Parathyroid adenoma (tissue), 2 donors: ENCODE data around the gene TRAF4.

ENCODE experiments used
- H2AFZ ChIP-seq: fragments of 300-600 bp; sonication (generic); one replicate; pipeline ENCODE4 v1.7.0; 2017; ENCODE audit warnings: antibody characterized with exemption, mild to moderate bottlenecking
- H3K27ac ChIP-seq: fragments of 300-600 bp; sonication (generic); one replicate; pipeline ENCODE4 v1.7.0; 2017
- H3K27me3 ChIP-seq: fragments of 300-600 bp; sonication (generic); one replicate; pipeline ENCODE4 v1.7.0; 2017; ENCODE audit warnings: low read length; ENCODE audit not compliant: control insufficient read depth, insufficient read depth
- H3K36me3 ChIP-seq: fragments of 300-600 bp; sonication (generic); one replicate; pipeline ENCODE4 v1.7.0; 2017; ENCODE audit warnings: low read length; ENCODE audit not compliant: control insufficient read depth, insufficient read depth
- H3K4me1 ChIP-seq: fragments of 300-600 bp; sonication (generic); one replicate; pipeline ENCODE4 v1.7.0; 2017; ENCODE audit warnings: control low read depth
- H3K4me2 ChIP-seq: fragments of 300-600 bp; sonication (generic); one replicate; pipeline ENCODE4 v1.7.0; 2017; ENCODE audit warnings: low read length
- H3K4me3 ChIP-seq: fragments of 300-600 bp; sonication (generic); one replicate; pipeline ENCODE4 v1.7.0; 2017; ENCODE audit warnings: low read depth, low read length
- H3K79me2 ChIP-seq: fragments of 300-600 bp; sonication (generic); one replicate; pipeline ENCODE4 v1.7.0; 2017; ENCODE audit warnings: control low read depth
- H3K9ac ChIP-seq: fragments of 300-600 bp; sonication (generic); one replicate; pipeline ENCODE4 v1.7.0; 2017; ENCODE audit warnings: mild to moderate bottlenecking
- H3K9me3 ChIP-seq: fragments of 300-600 bp; sonication (generic); one replicate; pipeline ENCODE4 v1.7.0; 2017; ENCODE audit warnings: low read length; ENCODE audit not compliant: control insufficient read depth
- TF ChIP-seq, protein P1 (sequence below): fragments of 300-600 bp; sonication (generic); IDR thresholded peaks from one replicate; pipeline ENCODE4 v1.7.0; 2017; ENCODE audit warnings: antibody characterized with exemption, mild to moderate bottlenecking
- donor health status: primary hyperparathyroidism.

TRAF4 gene

DNA sequence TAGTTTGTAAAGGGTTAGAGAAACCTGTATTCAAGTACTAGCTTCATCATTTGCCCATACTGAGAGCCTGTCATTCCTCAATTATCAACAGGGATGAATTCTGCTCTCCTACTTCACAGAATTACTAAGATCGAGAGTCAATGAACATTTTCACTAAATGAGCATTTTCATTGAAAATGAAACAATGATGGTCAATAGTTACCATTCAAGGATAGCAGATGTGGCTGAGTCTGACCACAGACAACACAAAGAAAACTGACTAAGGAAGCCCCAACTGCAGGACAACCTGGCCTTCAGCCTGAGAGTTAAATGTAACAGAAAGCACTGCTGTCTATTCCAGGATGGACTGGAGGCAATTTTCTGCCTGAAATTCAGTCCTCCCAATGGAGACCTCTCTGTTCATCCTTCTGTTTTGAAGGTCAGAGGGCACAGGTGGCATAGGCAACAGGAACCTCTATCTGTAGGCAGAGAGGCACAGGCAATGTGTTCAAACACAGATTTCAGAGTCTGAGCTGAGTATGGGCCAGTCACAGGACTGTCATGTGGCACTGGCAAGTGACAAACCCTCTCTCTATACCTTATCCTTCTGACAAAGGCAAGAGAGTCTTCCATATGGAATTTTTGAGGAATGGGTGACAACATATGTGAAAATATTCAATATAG, 19.5 kb downstream of the TRAF4 start:
- no peak overlapping the region for H3K9ac ChIP-seq
- H3K4me2 ChIP-seq: no peak overlapping the region
- no peaks in the 10 kb centered on the region for H3K9me3 ChIP-seq
- no peaks in the 10 kb centered on the region for H3K36me3 ChIP-seq
- H3K79me2 ChIP-seq: peaks cover 6% of the 10 kb centered on the region
- peak overlapping the region; percentile 24 for H3K27ac ChIP-seq
- no peaks in the 10 kb centered on the region for H3K27me3 ChIP-seq
- no peak overlapping the region for H2AFZ ChIP-seq
- H3K4me3 ChIP-seq: no peak overlapping the region
- TF ChIP-seq, protein P1, sequence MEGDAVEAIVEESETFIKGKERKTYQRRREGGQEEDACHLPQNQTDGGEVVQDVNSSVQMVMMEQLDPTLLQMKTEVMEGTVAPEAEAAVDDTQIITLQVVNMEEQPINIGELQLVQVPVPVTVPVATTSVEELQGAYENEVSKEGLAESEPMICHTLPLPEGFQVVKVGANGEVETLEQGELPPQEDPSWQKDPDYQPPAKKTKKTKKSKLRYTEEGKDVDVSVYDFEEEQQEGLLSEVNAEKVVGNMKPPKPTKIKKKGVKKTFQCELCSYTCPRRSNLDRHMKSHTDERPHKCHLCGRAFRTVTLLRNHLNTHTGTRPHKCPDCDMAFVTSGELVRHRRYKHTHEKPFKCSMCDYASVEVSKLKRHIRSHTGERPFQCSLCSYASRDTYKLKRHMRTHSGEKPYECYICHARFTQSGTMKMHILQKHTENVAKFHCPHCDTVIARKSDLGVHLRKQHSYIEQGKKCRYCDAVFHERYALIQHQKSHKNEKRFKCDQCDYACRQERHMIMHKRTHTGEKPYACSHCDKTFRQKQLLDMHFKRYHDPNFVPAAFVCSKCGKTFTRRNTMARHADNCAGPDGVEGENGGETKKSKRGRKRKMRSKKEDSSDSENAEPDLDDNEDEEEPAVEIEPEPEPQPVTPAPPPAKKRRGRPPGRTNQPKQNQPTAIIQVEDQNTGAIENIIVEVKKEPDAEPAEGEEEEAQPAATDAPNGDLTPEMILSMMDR: no peak
- H3K4me1 ChIP-seq: peaks cover 2% of the 10 kb centered on the region

- Histone ChIP-seq H2AFZ (no peak overlapping the region), H3K4me3 (no peak overlapping the region), H3K27ac (peak overlapping the region; percentile 24), H3K9ac (no peak overlapping the region), H3K9me3 (no peaks in the 10 kb centered on the region), H3K4me2 (no peak overlapping the region), H3K4me1 (peaks cover 2% of the 10 kb centered on the region), H3K79me2 (peaks cover 3% of the 10 kb centered on the region), H3K36me3 (no peaks in the 10 kb centered on the region), H3K27me3 (no peaks in the 10 kb centered on the region)
- TF ChIP-seq, protein P1: peak; percentile 96
Measured at GRCh38 chr17:28763804-28764266, 20.0 kb downstream of the TRAF4 start.

- Histone ChIP-seq H3K27me3 (no peaks in the 10 kb centered on the region), H3K4me2 (no peak overlapping the region), H3K27ac (no peak overlapping the region), H2AFZ (no peak overlapping the region), H3K79me2 (peaks cover 8% of the 10 kb centered on the region), H3K9me3 (no peaks in the 10 kb centered on the region), H3K36me3 (no peaks in the 10 kb centered on the region), H3K4me3 (no peak overlapping the region), H3K4me1 (peaks cover 2% of the 10 kb centered on the region), H3K9ac (no peak overlapping the region)
- TF ChIP-seq, protein P1: no peak
Measured at GRCh38 chr17:28765038-28765437, 21.2 kb downstream of the TRAF4 start.

GRCh38 chr17:28773736-28774135, 29.9 kb downstream of the TRAF4 start:
- Histone ChIP-seq H3K27ac (no peak overlapping the region), H3K36me3 (no peaks in the 10 kb centered on the region), H3K4me2 (no peak overlapping the region), H2AFZ (no peak overlapping the region), H3K9ac (no peak overlapping the region), H3K4me3 (no peak overlapping the region), H3K27me3 (no peaks in the 10 kb centered on the region), H3K79me2 (peaks cover 37% of the 10 kb centered on the region), H3K9me3 (no peaks in the 10 kb centered on the region), H3K4me1 (no peaks in the 10 kb centered on the region)
- TF ChIP-seq, protein P1: no peak

GRCh38 chr17:28774206-28774605, 30.4 kb downstream of the TRAF4 start:
- Histone ChIP-seq H3K4me1 (no peaks in the 10 kb centered on the region), H3K27me3 (no peaks in the 10 kb centered on the region), H3K4me2 (no peak overlapping the region), H3K36me3 (no peaks in the 10 kb centered on the region), H3K9ac (no peak overlapping the region), H2AFZ (no peak overlapping the region), H3K79me2 (peaks cover 42% of the 10 kb centered on the region), H3K4me3 (no peak overlapping the region), H3K9me3 (no peaks in the 10 kb centered on the region), H3K27ac (no peak overlapping the region)
- TF ChIP-seq, protein P1: no peak
